Activated CD8-positive, alpha-beta T cell treated with anti-CD3 and anti-CD28 coated beads for 36 hours (primary cell): ENCODE results near the gene PDZRN4. TPM values are rescaled to one million over a fixed set of nuclear protein-coding genes. Genes with fewer than 3 reads are reported as not detected.

Experiments
- ATAC-seq: fragments of 200-7000 bp; cut with Tn5 transposase; one replicate; pipeline ENCODE4 v1.10.0; 2021; ENCODE audit warnings: mild to moderate bottlenecking, moderate library complexity
- CTCF ChIA-PET: fragments of 350-600 bp; sonication (Branson Sonifier 250); formaldehyde crosslinking; loops from one replicate; lab custom pipeline; 2021; ENCODE audit warnings: antibody characterized with exemption; lab: Charles Lee
- POLR2A ChIA-PET: fragments of 350-600 bp; sonication (Branson Sonifier 250); formaldehyde crosslinking; loops from one replicate; lab custom pipeline; 2021; ENCODE audit warnings: antibody characterized with exemption; lab: Charles Lee
- DNase-seq: peaks from one replicate; pipeline ENCODE4 v3.0.0-alpha.2; 2020
- H3K27ac Mint-ChIP-seq: one replicate; pipeline ENCODE4 v1.8.0; 2021; ENCODE audit warnings: mild to moderate bottlenecking, mixed read lengths
- H3K27me3 Mint-ChIP-seq: one replicate; pipeline ENCODE4 v1.8.0; 2021; ENCODE audit warnings: mixed read lengths
- H3K36me3 Mint-ChIP-seq: one replicate; pipeline ENCODE4 v1.8.0; 2021; ENCODE audit warnings: low read depth, mixed read lengths
- H3K4me1 Mint-ChIP-seq: one replicate; pipeline ENCODE4 v1.8.0; 2021; ENCODE audit warnings: low read depth, mixed read lengths
- H3K4me3 Mint-ChIP-seq: one replicate; pipeline ENCODE4 v1.8.0; 2021; ENCODE audit warnings: mild to moderate bottlenecking, moderate library complexity, mixed read lengths
- H3K9me3 Mint-ChIP-seq: one replicate; pipeline ENCODE4 v1.8.0; 2021; ENCODE audit warnings: mixed read lengths
- intact Hi-C: fragments of 100-400 bp; cut with micrococcal nuclease; formaldehyde crosslinking; loops from one replicate; pipeline ENCODE4 v1.10.0; 2022
- total RNA-seq, 2 experiments: library from RNA; stranded (reverse); gene quantifications; one replicate each; pipeline ENCODE4 v1.2.3, GENCODE V29; 2021
- TF ChIP-seq, protein P1 (sequence below): fragments of 200-600 bp; IDR thresholded peaks from one replicate; pipeline ENCODE4 v1.8.0; 2022; ENCODE audit warnings: antibody characterized with exemption, mild to moderate bottlenecking

PDZRN4 gene
- total RNA-seq, 2 experiments from 2014 or later, result not detected

- ATAC-seq (no peak), DNase-seq (no peak)
- Mint-ChIP-seq H3K4me3 (no peak overlapping the region), H3K36me3 (no peaks in the 10 kb centered on the region), H3K4me1 (no peaks in the 10 kb centered on the region), H3K27ac (no peak overlapping the region), H3K27me3 (no peaks in the 10 kb centered on the region), H3K9me3 (no peaks in the 10 kb centered on the region)
- CTCF ChIA-PET, result no interaction called here
- POLR2A ChIA-PET, result no interaction called here
- TF ChIP-seq, protein P1, sequence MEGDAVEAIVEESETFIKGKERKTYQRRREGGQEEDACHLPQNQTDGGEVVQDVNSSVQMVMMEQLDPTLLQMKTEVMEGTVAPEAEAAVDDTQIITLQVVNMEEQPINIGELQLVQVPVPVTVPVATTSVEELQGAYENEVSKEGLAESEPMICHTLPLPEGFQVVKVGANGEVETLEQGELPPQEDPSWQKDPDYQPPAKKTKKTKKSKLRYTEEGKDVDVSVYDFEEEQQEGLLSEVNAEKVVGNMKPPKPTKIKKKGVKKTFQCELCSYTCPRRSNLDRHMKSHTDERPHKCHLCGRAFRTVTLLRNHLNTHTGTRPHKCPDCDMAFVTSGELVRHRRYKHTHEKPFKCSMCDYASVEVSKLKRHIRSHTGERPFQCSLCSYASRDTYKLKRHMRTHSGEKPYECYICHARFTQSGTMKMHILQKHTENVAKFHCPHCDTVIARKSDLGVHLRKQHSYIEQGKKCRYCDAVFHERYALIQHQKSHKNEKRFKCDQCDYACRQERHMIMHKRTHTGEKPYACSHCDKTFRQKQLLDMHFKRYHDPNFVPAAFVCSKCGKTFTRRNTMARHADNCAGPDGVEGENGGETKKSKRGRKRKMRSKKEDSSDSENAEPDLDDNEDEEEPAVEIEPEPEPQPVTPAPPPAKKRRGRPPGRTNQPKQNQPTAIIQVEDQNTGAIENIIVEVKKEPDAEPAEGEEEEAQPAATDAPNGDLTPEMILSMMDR, result no peak
- intact Hi-C loops, result no loop called here
Measured at GRCh38 chr12:41288142-41288811, 100.2 kb downstream of the PDZRN4 start.

DNA sequence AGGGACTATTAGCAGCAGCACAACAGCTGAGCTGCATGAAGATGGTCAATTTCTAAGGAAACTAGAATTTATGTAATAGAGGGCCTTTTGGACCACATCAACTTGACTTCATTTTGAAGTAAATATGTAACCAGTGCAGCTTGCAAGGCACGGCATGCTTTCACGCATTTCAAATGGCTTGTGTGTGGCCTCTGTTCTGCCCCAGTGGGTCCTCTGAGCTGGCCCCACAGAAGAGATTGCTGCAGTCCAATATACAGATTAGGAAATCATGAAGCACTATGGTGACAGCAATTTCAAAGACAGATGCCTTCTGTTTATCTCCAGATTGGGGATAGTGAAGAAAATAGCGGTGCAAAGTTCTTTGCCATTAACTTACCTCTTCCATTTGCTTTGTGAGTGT, 101.4 kb downstream of the PDZRN4 start:
- Mint-ChIP-seq H3K9me3 (no peaks in the 10 kb centered on the region), H3K4me3 (no peak overlapping the region), H3K27me3 (no peaks in the 10 kb centered on the region), H3K36me3 (no peaks in the 10 kb centered on the region), H3K27ac (no peak overlapping the region), H3K4me1 (no peaks in the 10 kb centered on the region)
- DNase-seq (no peak), ATAC-seq (no peak)
- CTCF ChIA-PET, result no interaction called here
- intact Hi-C loops, result no loop called here
- POLR2A ChIA-PET, result no interaction called here
- TF ChIP-seq, protein P1, result no peak

- CTCF ChIA-PET, result no interaction called here
- no peak overlapping the region for H3K4me3 Mint-ChIP-seq
- no peaks in the 10 kb centered on the region for H3K9me3 Mint-ChIP-seq
- no peak for DNase-seq
- no peak overlapping the region for H3K27ac Mint-ChIP-seq
- POLR2A ChIA-PET, result no interaction called here
- no peak for ATAC-seq
- H3K4me1 Mint-ChIP-seq, result no peaks in the 10 kb centered on the region
- intact Hi-C loops, result no loop called here
- H3K27me3 Mint-ChIP-seq, result no peaks in the 10 kb centered on the region
- no peaks in the 10 kb centered on the region for H3K36me3 Mint-ChIP-seq
- TF ChIP-seq, protein P1, result no peak
Measured at GRCh38 chr12:41293011-41293410, 104.9 kb downstream of the PDZRN4 start.

- DNase-seq, result no peak
- H3K27ac Mint-ChIP-seq, result no peak overlapping the region
- TF ChIP-seq, protein P1, result no peak
- H3K9me3 Mint-ChIP-seq, result no peaks in the 10 kb centered on the region
- intact Hi-C loops, result no loop called here
- H3K4me3 Mint-ChIP-seq, result no peak overlapping the region
- no peaks in the 10 kb centered on the region for H3K4me1 Mint-ChIP-seq
- no peaks in the 10 kb centered on the region for H3K36me3 Mint-ChIP-seq
- H3K27me3 Mint-ChIP-seq, result no peaks in the 10 kb centered on the region
- CTCF ChIA-PET, result no interaction called here
- no peak for ATAC-seq
- POLR2A ChIA-PET, result no interaction called here
Measured at GRCh38 chr12:41293461-41293860, 105.3 kb downstream of the PDZRN4 start.

DNA sequence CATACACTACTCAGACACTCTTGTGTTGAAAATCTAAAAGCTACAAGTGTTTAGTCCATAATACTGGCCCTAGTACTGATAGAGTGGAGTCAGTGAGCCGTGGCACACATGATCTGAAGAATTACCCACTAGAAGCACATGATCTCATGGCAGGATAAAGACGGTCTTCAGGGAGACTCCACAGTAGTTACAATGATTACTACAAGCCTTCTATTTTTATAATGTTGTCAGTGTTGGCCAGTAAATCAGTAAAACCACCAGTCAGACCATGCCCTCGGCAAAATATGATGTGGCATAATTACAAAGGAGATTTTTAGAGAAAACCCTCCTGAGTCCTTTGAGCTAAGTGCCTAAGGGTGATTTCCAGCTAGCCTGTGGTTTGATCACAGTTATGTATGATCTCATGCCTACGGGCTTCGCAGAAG, 114.9 kb downstream of the PDZRN4 start:
- peaks cover 2% of the 10 kb centered on the region for H3K27me3 Mint-ChIP-seq
- H3K36me3 Mint-ChIP-seq, result no peaks in the 10 kb centered on the region
- DNase-seq, result no peak
- H3K4me3 Mint-ChIP-seq, result no peak overlapping the region
- CTCF ChIA-PET, result no interaction called here
- intact Hi-C loops, result no loop called here
- POLR2A ChIA-PET, result no interaction called here
- ATAC-seq, result no peak
- H3K9me3 Mint-ChIP-seq, result no peaks in the 10 kb centered on the region
- no peaks in the 10 kb centered on the region for H3K4me1 Mint-ChIP-seq
- H3K27ac Mint-ChIP-seq, result no peak overlapping the region
- TF ChIP-seq, protein P1, result no peak
